HG03045 (cell line): ENCODE results near the gene B3GNT3.

Experiments used
- ATAC-seq: cut with Tn5 transposase; IDR thresholded peaks from one replicate; pipeline ENCODE4 v1.9.1; 2021; ENCODE audit warnings: mild to moderate bottlenecking, moderate library complexity; ENCODE audit not compliant: unreplicated experiment

Gene B3GNT3, protein sequence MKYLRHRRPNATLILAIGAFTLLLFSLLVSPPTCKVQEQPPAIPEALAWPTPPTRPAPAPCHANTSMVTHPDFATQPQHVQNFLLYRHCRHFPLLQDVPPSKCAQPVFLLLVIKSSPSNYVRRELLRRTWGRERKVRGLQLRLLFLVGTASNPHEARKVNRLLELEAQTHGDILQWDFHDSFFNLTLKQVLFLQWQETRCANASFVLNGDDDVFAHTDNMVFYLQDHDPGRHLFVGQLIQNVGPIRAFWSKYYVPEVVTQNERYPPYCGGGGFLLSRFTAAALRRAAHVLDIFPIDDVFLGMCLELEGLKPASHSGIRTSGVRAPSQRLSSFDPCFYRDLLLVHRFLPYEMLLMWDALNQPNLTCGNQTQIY

DNA sequence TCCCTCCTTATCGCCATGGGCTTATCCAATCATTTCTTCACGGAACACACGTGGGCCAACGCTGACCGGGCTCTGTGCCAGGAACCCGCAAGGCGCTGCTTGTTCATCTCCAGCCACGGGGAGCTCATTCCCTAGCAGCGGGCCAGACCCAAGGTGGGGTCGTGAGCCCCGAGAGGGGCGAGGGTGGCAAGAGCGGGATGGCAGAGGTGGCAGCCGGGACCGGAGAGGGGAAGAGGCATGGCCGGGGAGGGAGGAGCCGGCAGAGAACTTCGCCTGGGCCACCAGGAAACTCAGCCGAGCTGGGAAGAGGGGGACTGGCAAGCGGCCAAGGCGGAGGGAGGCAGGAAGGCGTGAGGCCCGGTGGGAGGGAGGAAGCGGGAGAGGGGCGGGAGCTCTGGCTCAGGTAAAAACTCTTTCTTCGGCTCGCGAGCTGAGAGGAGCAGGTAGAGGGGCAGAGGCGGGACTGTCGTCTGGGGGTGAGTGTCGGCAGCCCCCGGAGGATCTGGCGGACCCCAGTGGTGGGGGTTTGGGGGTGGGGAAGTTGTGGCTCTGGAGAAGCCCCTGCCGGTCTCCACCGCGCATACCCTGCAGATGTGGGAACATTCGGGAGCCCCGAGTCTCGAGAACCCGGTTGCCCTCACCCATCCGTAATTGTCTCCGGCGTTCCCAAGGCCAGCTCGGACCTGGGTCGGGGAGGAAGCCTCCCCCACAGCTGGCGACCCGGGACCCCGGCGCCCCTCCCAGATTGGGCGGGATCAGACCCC, at the start of gene B3GNT3:
Gene B3GNT3 (plus strand): TSS at position 408 of the 764 bp plus-strand sequence. CDS start 12,670 bp downstream, outside the sequence.
- ATAC-seq, result no peak

- peak; percentile 70 for ATAC-seq
Measured at GRCh38 chr19:17747205-17748098, 47.5 kb upstream of the B3GNT3 start.

DNA sequence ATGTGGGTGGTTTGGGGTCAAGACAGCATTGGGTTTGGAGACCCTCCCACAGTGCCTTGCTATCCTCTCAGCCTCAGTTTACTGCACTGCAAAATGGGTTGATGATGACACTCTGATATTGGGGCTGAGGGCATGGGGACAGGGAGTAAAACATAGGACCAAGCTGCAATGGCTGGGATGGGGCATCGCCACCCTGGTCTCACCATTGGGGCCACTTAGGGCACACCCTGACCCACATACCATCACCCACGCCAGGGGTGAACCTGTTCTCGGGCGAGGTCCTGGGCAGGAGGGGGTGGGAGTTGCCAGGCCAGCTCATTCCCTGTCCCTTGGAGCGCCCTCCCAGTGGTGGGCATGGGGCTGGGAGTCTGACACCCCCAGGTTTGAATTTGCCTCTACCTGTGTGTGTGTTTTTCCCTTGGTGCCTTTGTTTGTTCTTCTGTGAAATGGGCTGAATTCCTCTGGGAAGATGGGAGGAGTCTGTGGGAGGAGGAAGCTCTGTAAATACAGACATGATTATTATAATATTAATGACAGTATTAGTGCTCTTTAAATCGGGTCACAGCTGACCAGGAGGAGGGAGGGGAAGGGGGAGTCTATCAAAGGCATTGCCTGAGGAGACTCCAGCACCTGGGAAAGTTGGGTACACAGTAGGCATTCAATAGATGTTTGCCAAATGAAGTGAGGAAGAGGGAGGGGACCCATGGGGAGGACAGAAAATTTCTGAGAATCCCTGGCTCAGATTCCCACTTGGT, 45.9 kb upstream of the B3GNT3 start:
- ATAC-seq, result no peak

DNA sequence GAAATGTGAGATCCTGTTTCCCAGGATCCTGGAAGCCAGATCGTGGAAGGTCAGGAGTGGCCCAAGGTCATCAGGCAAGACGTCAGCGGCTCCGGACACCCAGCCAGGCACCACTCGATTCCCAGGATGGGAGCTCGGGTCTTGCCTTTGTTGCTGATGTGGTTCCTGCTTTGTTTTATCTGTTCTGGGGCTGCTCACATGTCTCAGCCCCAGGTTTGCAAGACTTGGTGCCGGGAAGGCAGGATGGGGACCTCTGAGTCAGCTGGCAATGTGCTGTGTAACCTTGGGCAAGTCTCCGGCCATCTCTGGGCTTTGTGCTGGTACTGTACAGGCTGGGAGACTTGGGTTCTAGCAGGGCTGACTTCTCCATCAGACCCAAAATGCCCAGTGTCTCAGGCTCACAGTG, 45.0 kb upstream of the B3GNT3 start:
- no peak for ATAC-seq

DNA sequence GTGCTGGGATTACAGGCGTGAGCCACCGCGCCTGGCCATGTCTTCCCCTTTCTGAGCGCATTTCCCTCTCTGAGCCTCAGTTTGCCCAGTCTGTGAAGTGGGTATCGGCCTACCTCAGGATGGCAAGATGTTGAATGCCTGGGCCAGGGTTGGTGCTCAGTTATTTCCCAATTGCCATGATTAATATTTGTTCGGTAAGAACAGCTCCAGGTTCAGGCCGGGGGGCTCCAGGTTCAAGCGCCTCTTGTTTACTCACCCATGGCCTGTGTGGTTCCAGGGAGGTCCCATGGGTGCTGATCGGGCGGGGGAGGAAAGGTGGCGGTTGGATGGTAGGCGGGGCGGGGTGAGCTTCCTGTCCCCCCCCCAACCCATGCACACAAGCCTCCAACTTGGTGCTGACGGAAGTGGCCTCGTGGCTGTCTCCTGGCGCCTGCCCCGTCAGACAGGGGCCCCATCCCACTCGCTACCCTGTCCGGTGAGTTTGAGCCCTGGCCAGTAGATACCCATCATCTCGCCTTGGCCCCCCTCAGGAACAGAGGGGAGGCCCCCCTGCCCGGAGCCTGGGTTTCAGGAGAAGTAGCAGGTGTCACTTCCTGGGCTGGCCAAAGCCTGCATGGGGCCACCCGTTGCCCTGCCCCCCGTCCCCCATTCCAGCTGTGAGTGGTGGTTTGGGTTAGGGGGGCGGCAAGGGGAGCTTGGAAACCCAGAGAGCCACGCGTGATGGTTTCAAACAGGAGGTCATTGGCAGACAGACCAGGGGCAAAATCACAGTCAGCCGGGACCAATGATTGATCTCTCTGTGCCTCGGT, 43.6 kb upstream of the B3GNT3 start, which contains the start of gene FCHO1:
Gene FCHO1 (plus strand): TSS at position 375 of the 809 bp plus-strand sequence. CDS start 3,688 bp downstream, outside the sequence.
- ATAC-seq, result no peak

DNA sequence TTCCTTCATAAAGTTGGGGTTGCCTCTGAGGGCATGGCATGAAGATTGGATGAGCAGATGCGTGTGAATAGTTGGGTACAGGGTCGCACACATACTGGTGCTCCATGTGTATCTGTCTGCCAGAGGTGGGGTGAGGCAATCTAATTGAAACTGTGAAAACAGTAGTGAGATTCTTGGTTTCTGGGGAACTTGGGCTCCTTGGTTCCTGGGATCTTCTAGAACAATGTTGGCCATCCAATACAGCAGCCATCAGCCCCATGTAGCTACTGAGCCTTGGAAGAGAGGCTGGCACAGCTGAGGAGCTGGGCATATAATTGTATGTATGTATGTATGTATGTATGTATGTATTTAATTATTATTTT, 43.0 kb upstream of the B3GNT3 start:
- no peak for ATAC-seq

- no peak for ATAC-seq
Measured at GRCh38 chr19:17752865-17753639, 41.9 kb upstream of the B3GNT3 start.

DNA sequence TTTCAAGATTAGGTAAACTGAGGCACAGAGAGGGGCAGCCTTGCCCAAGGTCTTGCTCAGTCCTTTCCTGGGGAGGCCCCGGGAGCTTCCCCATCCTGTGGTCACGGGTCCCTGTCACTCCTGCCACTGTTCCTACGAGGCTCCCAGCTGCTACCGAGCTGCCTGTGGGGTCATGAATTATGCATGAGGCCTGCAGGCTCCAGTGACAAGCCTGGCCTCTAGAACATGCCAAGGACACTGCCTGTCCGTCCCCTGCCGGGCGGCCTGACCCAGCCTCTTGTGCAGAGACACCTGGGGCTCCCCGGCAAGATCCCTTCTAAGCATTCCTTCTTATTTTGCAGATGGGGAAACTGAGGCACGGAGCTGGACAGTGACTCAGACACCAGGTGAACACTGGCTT, 41.0 kb upstream of the B3GNT3 start:
- no peak for ATAC-seq

DNA sequence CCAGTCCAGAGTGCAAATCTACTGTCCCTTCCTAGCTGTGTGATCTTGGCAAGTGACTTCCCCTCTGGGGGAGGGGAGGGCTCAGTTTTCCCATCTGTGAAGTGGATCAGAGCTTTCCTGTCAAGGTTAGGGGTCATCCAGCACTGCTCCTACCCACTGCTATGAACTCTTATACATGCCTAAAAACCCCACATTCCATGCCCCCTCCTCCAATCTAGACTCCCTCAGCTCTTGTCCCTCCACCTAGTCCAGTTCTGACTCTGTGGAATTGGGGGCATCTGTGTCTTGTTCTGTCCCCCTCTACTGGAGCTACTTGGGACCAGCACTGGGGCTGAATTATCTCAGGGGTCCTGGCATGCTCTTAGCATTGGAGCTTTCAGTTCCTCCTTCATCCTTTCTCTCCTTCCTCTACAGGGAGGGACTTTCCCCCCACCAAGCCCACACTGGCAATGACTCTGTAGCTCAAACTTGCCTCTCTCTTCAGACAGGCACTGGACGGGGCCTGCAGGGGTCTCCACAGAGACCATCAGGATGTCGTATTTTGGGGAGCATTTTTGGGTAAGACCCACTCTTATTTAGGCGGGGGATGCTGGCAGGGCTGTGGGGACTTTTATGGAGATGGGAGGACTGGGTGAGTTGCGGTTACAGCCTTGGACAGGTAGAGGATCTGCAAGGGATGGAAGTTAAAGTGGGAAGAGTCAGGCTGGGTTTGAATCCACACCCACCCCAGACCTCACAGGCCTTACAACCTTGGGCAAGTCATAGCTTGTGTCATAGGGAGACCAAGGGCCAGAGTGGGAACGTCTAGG, 40.1 kb upstream of the B3GNT3 start:
- ATAC-seq, result peak; percentile 45

DNA sequence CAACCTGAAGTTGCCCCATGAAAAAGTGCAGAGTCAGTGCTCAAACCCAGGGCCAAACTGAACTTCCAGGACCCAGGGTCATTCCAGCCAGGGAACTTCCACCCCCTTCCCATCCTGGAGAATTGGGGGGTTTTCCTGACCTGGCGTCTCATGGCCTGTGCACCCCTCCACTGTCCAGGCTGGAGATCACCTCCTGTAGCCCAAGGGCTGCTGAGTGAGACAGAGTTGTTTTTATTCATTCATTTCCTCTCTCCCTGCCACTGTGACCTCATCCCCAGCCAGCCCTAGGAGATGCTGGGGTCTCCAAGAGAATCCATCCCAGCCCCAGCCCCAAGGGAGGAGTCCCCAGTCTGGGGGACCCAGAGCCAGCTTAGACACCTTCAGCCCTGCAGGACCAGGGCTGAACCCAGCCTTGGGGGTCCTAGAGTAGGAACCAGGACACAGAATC, 39.5 kb upstream of the B3GNT3 start:
- ATAC-seq, result no peak

- ATAC-seq, result no peak
Measured at GRCh38 chr19:17755977-17756670, 38.8 kb upstream of the B3GNT3 start.

DNA sequence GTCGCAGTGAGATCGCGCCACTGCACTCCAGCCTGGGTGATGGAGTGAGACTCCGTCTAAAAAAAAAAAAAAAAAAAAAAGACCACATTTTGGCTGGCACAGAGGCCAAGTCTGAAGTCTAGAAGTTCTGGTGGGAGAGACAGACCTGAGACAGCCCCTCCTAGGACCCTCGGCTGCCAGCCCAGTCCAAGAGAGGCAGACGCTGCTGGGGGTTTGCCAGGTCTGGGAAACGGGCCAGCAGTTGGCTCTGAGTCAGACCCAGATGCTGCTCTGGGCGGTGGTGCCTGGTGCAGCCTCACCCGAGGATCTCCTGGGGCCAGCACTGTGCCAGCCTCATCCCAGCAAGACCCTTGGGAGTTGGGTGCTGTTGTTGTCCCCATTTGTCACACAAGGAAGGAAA, 37.8 kb upstream of the B3GNT3 start:
- no peak for ATAC-seq

DNA sequence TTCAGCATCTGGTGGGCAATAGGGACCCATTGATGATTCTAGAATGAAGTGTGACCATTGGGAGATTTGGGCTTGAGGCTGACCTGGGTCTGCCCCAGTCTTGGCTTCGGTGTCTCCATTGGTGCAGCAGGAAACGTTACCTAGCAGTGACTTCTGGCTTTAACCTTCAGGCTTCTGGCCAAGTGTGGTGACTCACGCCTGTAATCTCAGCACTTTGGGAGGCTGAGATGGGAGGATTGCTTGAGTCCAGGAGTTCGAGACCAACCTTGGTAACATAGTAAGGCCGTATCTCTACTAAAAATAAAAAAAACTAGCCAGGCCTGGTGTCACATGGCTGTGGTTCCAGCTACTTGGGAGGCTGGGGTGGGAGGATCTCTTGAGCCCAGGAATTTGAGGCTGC, 36.4 kb upstream of the B3GNT3 start:
- ATAC-seq, result no peak

DNA sequence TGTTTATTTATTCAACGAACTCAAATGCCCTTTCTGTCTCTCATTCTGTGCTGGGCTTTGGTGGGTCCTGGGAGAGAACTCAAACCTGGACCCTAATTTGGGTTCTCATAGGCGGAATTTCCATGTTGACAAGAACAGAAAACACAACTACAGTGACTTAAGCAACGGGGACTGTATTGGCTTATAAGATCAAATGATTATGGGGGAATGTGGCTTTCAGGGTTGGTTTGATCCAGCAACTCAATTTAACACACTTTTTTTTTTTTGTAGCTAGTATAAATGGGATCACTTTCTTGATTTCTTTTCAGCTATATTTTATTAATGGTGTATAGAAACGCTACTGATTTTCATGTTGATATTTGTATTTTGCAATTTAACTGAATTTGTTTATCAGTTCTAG, 33.8 kb upstream of the B3GNT3 start:
- ATAC-seq, result no peak

- ATAC-seq, result no peak
Measured at GRCh38 chr19:17762505-17763229, 32.3 kb upstream of the B3GNT3 start.

GRCh38 chr19:17764348-17764747, 30.6 kb upstream of the B3GNT3 start:
- ATAC-seq, result no peak
